Stimulated activated CD4-positive, alpha-beta T cell treated with anti-CD3 and anti-CD28 coated beads, Interleukin-12 subunit alpha, Interleukin-12 subunit beta, amount 100 ng/mL, for 24 hours (primary cell): ENCODE data around the gene STT3A.

Experiments used
- DNase-seq, 2 experiments: peaks; one replicate each; pipeline ENCODE4 v3.0.0-alpha.2; 2020; ENCODE audit warnings: low read depth in 2 of 2

STT3A gene

DNA sequence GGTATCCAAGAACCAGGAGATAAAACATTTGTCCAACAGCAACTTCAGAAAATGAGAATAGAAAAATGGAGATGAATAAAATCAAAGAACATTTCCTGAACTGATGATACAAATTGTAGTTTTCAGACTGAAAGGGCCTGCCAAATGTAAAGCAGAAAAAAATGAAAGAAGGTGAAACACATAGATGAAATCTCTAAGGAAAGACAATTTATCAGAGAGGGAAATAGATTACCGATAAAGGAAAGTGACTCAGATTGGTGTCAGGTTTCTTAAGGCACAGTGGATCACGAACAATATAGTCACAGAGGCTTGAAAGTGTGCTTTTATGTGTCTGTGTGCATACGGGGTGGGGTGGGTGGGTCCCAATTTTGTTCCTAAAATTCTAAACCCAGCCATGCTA, 4.1 kb upstream of the STT3A start:
- DNase-seq: no peak

GRCh38 chr11:125591649-125592304, 875 bp upstream of the STT3A start:
- peak in 1 of 2 experiments; percentile 22 for DNase-seq

GRCh38 chr11:125593114-125593820, 615 bp downstream of the STT3A start:
- DNase-seq: no peak

DNA sequence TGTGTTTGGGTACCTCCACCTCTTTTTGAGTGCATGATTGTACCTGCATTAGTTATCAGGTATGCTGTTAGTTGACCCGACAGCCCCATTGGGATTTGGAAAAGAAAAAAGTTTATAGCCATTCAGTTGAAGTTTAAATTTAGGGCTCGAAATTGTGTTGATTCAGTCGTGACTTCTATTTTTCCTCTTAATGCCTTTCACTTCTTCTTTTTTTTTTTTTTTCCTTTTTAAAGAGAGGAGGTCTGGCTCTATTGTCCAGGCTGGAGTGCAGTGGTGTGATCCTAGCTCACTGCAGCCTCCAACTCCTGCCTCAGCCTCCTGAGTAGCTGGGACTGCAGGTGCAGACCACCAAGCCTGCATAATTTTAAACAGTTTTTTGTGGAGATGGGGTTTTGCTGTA, 2.3 kb downstream of the STT3A start:
- no peak for DNase-seq

GRCh38 chr11:125600663-125601062, 8.0 kb downstream of the STT3A start:
- DNase-seq: no peak

GRCh38 chr11:125603207-125603606, 10.6 kb downstream of the STT3A start:
- no peak for DNase-seq

DNA sequence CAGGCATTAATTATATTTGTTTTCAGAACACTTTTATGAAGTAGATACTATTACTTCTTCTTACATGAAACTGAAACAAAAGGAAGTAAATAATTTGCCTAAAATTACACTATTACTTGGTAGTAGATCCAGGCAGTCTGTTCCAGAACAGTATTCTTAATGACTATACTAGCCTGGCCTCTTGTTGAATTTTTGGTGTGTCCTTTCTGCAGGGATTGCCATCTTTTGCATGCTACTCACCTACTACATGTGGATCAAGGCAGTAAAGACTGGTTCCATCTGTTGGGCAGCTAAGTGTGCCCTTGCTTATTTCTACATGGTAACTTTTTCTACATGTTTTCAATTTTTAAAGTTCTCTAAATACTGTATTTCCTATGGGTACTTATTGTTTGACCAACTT, 12.8 kb downstream of the STT3A start:
- DNase-seq: no peak

- DNase-seq: no peak
Observed at GRCh38 chr11:125609545-125609944, 16.9 kb downstream of the STT3A start.

GRCh38 chr11:125618383-125618782, 25.7 kb downstream of the STT3A start:
- DNase-seq: no peak

GRCh38 chr11:125621995-125622394, 29.3 kb downstream of the STT3A start:
- DNase-seq: no peak

- DNase-seq: no peak
Observed at GRCh38 chr11:125623064-125623463, 30.4 kb downstream of the STT3A start.

DNA sequence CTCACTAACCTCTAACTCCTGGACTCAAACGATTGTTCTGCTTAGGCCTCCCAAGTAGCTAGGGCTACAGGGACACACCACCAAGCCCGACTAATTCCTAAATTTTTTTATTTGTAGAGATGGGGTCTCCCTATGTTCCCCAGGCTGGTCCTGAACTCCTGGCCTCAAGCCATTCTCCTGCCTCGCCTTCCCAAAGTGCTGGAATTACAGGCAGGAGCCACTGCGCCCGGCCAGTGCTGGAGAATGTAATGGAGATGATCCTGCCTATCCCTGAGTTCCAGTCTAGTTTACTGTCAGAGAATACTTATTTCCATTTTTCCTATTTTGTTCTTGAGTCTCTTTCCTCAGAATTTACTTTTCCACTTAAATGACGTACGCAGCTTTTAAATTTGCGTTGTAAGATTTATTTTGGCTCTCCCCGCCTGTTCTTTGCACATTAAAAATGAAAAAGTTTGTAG, 32.1 kb downstream of the STT3A start, which contains the start of gene CHEK1:
TSS of gene CHEK1 (plus strand) at position 408 of the 458 bp plus-strand sequence. CDS start 1,606 bp downstream, outside the sequence.
- DNase-seq: no peak

DNA sequence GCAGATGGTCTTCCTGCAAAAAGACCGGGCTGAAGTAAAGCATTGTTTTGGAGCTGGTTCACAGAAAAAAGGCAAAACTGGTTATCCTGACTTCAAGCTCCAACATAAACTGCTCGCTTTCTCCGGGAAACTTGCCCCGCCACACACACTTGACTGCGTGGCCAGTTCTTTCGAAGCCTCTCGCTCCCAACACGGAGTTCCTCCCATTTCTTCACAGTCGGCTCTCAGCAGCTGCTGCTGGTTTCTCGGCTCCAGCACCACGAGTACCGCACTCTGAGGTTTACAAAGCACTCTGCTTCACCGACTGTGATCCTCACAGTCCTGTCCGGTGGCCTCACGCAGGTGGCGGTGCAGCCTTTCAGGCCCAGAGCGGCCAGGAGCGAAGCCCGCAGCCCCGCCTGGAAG, 32.6 kb downstream of the STT3A start:
- DNase-seq: no peak

DNA sequence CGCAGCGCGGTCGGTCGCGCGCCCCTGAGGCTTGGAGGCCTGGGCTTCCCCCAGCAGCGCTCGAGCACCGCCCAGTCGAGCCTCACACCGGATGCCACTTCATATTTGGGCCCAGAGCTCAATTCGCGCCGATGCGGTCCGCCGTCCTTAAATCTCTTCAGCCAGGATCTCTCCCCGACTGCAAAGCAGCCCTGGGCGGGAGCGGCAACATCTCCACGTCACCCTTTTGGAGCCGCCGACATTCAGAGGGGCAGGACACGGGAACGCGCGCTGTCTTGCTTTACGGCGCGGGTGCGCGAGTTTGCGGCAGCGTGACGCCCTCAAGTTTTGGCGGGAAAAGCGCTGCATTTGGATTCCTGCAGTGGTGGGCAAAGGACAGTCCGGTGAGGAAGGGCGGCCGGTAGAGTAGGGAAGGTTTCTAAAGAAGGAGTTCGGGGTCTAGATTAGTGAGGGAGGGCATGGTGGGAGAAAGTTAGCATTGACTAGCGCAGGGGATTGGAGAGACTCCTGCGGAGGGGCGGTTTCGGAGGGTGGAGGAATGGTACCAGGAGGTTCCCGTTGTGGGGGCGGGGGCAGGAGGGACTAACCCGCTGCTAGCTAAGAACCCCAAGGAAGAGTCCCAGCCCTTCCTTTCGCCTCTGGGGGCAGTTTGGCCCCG, 33.1 kb downstream of the STT3A start:
- peak; percentile 82 to 86 for DNase-seq

DNA sequence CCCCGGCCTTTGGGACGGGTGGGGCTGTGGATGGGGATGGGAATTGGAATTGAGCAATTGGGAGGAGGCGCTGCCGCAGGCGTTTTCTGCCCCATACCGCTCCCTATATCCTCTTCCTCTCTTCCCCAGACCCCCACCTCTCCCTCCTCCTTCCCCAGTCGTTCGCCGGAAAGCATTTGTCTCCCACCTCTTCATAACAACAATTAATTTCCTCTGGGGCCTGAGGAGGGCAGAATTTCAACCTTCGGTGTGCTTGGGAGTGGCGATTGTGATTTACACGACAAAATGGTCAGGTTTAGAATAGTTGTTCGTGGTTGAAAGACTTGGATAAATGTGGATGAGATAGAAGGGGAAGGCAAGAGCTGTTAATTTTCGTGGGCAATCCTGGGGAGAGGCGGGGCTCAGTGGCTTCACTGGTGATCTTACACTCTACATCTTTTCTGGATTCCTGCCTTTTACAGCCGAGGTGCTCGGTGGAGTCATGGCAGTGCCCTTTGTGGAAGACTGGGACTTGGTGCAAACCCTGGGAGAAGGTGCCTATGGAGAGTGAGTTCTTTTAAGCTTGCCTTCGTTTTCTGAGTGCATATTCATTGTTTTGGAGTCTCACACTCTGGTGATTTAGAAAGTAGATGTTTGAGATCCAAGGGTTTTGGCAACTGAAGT, 33.8 kb downstream of the STT3A start:
- DNase-seq: peak in 1 of 2 experiments; percentile 8

DNA sequence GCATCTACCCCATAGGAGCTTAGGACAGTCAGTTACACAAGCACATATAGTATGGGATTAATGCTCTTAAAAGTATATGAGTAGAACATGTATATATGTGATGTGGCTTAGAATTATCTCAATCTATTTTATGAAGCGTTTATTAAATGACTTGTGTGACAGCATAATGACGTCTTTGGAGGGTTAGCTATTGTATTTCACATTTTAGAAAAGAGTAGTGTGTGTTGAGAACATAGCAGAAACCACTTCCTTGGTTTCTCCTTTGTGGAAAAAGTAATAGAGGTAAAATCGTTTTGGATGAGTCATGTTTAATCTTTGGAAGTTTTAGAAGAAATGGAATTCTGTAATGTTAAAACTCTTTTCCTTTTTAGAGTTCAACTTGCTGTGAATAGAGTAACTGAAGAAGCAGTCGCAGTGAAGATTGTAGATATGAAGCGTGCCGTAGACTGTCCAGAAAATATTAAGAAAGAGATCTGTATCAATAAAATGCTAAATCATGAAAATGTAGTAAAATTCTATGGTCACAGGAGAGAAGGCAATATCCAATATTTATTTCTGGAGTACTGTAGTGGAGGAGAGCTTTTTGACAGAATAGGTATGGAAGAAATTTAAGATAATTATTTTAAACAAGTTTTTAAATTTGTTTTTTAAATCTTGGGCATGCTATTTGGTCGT, 34.7 kb downstream of the STT3A start:
- DNase-seq: no peak

GRCh38 chr11:125637840-125638239, 45.2 kb downstream of the STT3A start:
- no peak for DNase-seq

DNA sequence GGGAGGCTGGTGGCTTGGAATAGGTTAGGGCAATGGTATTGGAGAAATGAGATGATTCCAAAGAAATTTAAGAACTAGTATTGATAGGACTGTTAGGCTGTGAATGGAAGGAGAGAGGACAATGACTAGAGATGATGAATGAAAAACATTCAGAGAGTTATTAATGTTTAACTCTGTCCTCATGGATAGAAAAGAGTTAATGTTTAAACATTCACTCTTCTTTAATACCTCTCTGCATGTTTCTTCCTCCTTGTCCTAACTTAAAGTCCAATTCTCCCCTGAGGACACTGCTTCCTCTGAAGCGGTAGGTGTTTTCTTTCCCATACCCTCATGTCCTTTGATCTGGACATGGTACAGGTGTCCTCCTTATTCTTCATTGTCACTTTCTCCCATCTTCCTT, 45.7 kb downstream of the STT3A start:
- DNase-seq: no peak

DNA sequence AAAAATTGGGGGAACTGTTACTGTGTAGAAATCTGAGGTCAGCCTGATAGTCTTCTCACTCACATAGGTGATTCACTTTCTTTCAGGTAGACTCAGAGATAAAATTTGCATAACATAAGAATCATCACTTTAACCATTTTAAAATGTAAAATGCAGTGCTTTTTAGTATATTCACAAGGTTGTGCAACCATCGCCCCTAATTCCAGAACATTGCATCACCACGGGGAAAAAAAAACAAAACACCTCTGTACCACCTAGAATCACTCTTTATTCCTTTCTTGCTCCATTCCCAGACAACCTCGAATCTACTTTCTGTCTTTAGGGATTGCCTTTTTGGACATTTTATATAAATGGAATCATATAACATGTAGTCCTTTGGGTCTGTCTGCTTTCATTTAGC, 53.2 kb downstream of the STT3A start:
- no peak for DNase-seq

DNA sequence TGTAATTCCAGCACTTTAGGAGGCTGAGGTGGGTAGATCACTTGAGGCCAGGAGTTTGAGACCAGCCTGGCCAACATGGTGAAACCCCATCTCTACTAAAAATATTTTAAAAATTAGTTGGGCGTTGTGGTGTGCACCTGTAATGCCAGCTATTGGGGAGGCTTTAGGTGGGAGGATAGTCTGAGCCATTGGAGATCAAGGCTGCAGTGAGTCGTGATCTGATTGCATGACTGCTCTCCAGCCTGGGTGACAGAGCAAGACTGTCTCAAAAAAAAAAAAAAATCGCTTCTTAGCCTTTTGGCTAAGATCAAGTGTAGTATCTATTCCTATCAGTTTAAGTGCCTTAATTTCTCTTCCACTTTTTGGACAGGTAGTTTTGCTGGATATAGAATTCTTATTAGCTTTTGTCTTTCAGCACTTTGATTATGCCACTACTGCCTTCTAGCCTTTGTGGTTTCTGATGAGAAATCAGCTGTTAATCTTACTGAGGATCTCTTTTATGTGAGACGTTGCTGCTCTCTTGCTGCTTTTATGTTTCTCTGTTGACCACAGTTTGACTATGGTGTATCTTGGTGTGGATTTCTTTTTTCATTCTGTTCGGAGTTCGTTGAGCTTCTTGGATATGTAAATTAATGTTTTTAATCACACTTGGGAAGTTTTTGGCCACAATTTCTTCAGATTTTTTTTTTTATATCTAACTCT, 57.0 kb downstream of the STT3A start:
- no peak for DNase-seq

- no peak for DNase-seq
Observed at GRCh38 chr11:125662689-125663088, 70.0 kb downstream of the STT3A start.
